Naive thymus-derived CD8-positive, alpha-beta T cell (primary cell): ENCODE results near the gene RAB2B. TPM values are rescaled to one million over a fixed set of nuclear protein-coding genes. Genes with fewer than 3 reads are reported as not detected.

Experiments
- ATAC-seq, 2 donors: fragments of 150-1000 bp; cut with Tn5 transposase in 1 of 2; sonication (Bioruptor Pico), chemical (Tn5 transposase) in 1 of 2; 1 replicate in 1 of 2; 2 replicates in 1 of 2; pipeline ENCODE4 v1.10.0; 2021; ENCODE audit warnings: mild to moderate bottlenecking in 2 of 2, moderate library complexity in 2 of 2
- POLR2A ChIA-PET: fragments of 350-600 bp; sonication (Branson Sonifier 250); formaldehyde crosslinking; loops from one replicate; lab custom pipeline; 2021; ENCODE audit warnings: antibody characterized with exemption; lab: Charles Lee
- DNase-seq, 10 donors: peaks; one replicate each; pipeline versions ENCODE4 v3.0.0 to v3.0.0-alpha.2; 2020 to 2022
- H3K27ac Mint-ChIP-seq, 10 donors: one replicate each; pipeline ENCODE4 v1.8.0; 2020 to 2022; ENCODE audit warnings: mild to moderate bottlenecking in 10 of 10, mixed read lengths in 10 of 10, moderate library complexity in 4 of 10, inconsistent platforms in 1 of 10
- H3K27me3 Mint-ChIP-seq, 5 donors: one replicate each; pipeline ENCODE4 v1.8.0; 2021 to 2022; ENCODE audit warnings: mixed read lengths in 5 of 5
- H3K36me3 Mint-ChIP-seq, 3 donors: one replicate each; pipeline ENCODE4 v1.8.0; 2020 to 2022; ENCODE audit warnings: mixed read lengths in 3 of 3, mild to moderate bottlenecking in 2 of 3, inconsistent platforms in 1 of 3
- H3K4me1 Mint-ChIP-seq, 4 donors: one replicate each; pipeline ENCODE4 v1.8.0; 2021 to 2022; ENCODE audit warnings: mixed read lengths in 4 of 4
- H3K4me3 Mint-ChIP-seq, 10 donors: one replicate each; pipeline ENCODE4 v1.8.0; 2020 to 2022; ENCODE audit warnings: mild to moderate bottlenecking in 10 of 10, mixed read lengths in 10 of 10, moderate library complexity in 6 of 10, inconsistent platforms in 1 of 10
- H3K9me3 Mint-ChIP-seq, 9 donors: one replicate each; pipeline ENCODE4 v1.8.0; 2020 to 2022; ENCODE audit warnings: mixed read lengths in 9 of 9, mild to moderate bottlenecking in 3 of 9, inconsistent platforms in 1 of 9, moderate library complexity in 1 of 9
- polyA plus RNA-seq, 3 donors: library from polyadenylated mRNA; unstranded; fragments of 300-500 nt; fragmentation: Illumina TruSeq; gene quantifications; one replicate each; pipeline ENCODE4 v1.2.3, GENCODE V29; 2021
- total RNA-seq, 8 experiments: library from RNA in 2 of 8; stranded (reverse) in 2 of 8; gene quantifications; one replicate each; pipeline ENCODE4 v1.2.3 and lab custom pipeline; 2021 to 2026

RAB2B gene
- total RNA-seq (10 to 100 TPM; 28.5 to 29.2 TPM), polyA plus RNA-seq (10 to 100 TPM in 1 of 3 donors, 1 to 10 TPM in 2; 8.7 to 11.0 (median 9.9) TPM), total RNA-seq (lab: John Stamatoyannopoulos, UW) (17.2 to 32.0 (median 27.1) reads per million in 6 experiments)

GRCh38 chr14:21476925-21477681 lies at the start of gene RAB2B, which contains the start of gene TOX4:
Gene RAB2B, minus strand, starts transcription at chr14:21476959. Its CDS starts 87 bp downstream, at chr14:21476872.
Gene TOX4, plus strand, starts transcription at chr14:21477195. Its CDS starts 84 bp downstream, at chr14:21477279.
- no peaks in the 10 kb centered on the region for H3K27me3 Mint-ChIP-seq
- POLR2A ChIA-PET = interaction anchor here (0.5 to 3.5 kb wide), 13 partner anchors 11 to 1735 kb away, joined by 3 to 42 read pairs (median 4); partner anchors contain the start of genes CHD8, METTL3, PIP4P1 and SALL2
- ATAC-seq (peak; percentile 95 to 96), DNase-seq (peak; percentile 79 to 99 (median 97))
- peaks cover 13 to 51% (median 42%) of the 10 kb centered on the region in 4 donors for H3K4me1 Mint-ChIP-seq
- peak within 1 kb of the TSS; percentile 97 to 100 (median 99) for H3K27ac Mint-ChIP-seq
- H3K9me3 Mint-ChIP-seq = no peaks in the 10 kb centered on the region
- peaks cover 0 to 49% (median 1%) of the 10 kb centered on the region in 3 donors for H3K36me3 Mint-ChIP-seq
- H3K4me3 Mint-ChIP-seq = peak within 1 kb of the TSS; percentile 93 to 100 (median 100)

GRCh38 chr14:21525962-21526671 lies 49.4 kb upstream of the RAB2B start, which contains the start of gene SALL2:
Gene SALL2, minus strand, starts transcription at chr14:21526346. Its CDS starts 219 bp downstream, at chr14:21526127.
- POLR2A ChIA-PET = interaction anchor here (0.7 to 4.8 kb wide), 10 partner anchors 9 to 1481 kb away, joined by 3 to 46 read pairs (median 4); partner anchors contain the start of genes CHD8, METTL3, RAB2B and TOX4

GRCh38 chr14:21525571-21525961 lies 48.8 kb upstream of the RAB2B start:
- Mint-ChIP-seq H3K27ac (peak overlapping the region; percentile 47 to 94 (median 81)), H3K27me3 (peaks cover 0 to 2% (median 0%) of the 10 kb centered on the region in 5 donors), H3K36me3 (no peaks in the 10 kb centered on the region), H3K4me1 (peaks cover 9 to 35% (median 19%) of the 10 kb centered on the region in 4 donors), H3K9me3 (no peaks in the 10 kb centered on the region), H3K4me3 (peak overlapping the region; percentile 77 to 96 (median 88))
- POLR2A ChIA-PET = interaction anchor here (0.7 to 4.8 kb wide), 9 partner anchors 8 to 1481 kb away, joined by 3 to 46 read pairs (median 5); partner anchors contain the start of genes CHD8, METTL3, RAB2B and TOX4
- ATAC-seq = no peak
- no peak for DNase-seq

More at GRCh38 chr14:21525962-21526671, 49.4 kb upstream of the RAB2B start, which contains the start of gene SALL2:
- DNase-seq = peak; percentile 26 to 78 (median 60)
- peak; percentile 82 to 87 for ATAC-seq
- Mint-ChIP-seq H3K27me3 (peaks cover 0 to 2% (median 0%) of the 10 kb centered on the region in 5 donors), H3K36me3 (no peaks in the 10 kb centered on the region), H3K4me3 (peak within 1 kb of the TSS; percentile 77 to 96 (median 88)), H3K9me3 (no peaks in the 10 kb centered on the region), H3K4me1 (peaks cover 9 to 35% (median 19%) of the 10 kb centered on the region in 4 donors), H3K27ac (peak within 1 kb of the TSS; percentile 75 to 94 (median 84))

- no peaks in the 10 kb centered on the region for H3K9me3 Mint-ChIP-seq
- ATAC-seq (no peak), DNase-seq (no peak)
- H3K4me3 Mint-ChIP-seq = peak overlapping the region; percentile 77 to 96 (median 88)
- H3K27me3 Mint-ChIP-seq = peaks cover 0 to 1% (median 0%) of the 10 kb centered on the region in 5 donors
- H3K36me3 Mint-ChIP-seq = no peaks in the 10 kb centered on the region
- peak overlapping the region; percentile 47 to 94 (median 82) for H3K27ac Mint-ChIP-seq
- POLR2A ChIA-PET = interaction anchor here (0.6 to 4.8 kb wide), 3 partner anchors 13 to 254 kb away, joined by 4 to 46 read pairs (median 4); partner anchors contain the start of gene METTL3
- peaks cover 9 to 35% (median 19%) of the 10 kb centered on the region in 4 donors for H3K4me1 Mint-ChIP-seq
Measured at GRCh38 chr14:21524575-21525490, 48.1 kb upstream of the RAB2B start.

- H3K4me3 Mint-ChIP-seq = peak overlapping the region in 1 of 10 donors; percentile 43
- H3K36me3 Mint-ChIP-seq = no peaks in the 10 kb centered on the region
- no peak for DNase-seq
- POLR2A ChIA-PET = interaction anchor here (0.5 to 2.2 kb wide), 4 partner anchors 12 to 66 kb away, joined by 4 to 7 read pairs (median 4); partner anchors contain the start of gene METTL3
- H3K4me1 Mint-ChIP-seq = peaks cover 9 to 35% (median 19%) of the 10 kb centered on the region in 4 donors
- H3K27me3 Mint-ChIP-seq = peaks cover 0 to 1% (median 0%) of the 10 kb centered on the region in 5 donors
- H3K27ac Mint-ChIP-seq = peak overlapping the region in 3 of 10 donors; percentile 25 to 40 (median 39)
- H3K9me3 Mint-ChIP-seq = no peaks in the 10 kb centered on the region
- ATAC-seq = no peak
Measured at GRCh38 chr14:21523203-21523602, 46.4 kb upstream of the RAB2B start.

- Mint-ChIP-seq H3K9me3 (no peaks in the 10 kb centered on the region), H3K36me3 (no peaks in the 10 kb centered on the region), H3K4me3 (no peak overlapping the region), H3K4me1 (peaks cover 5 to 24% (median 9%) of the 10 kb centered on the region in 4 donors), H3K27ac (no peak overlapping the region), H3K27me3 (peaks cover 0 to 3% (median 0%) of the 10 kb centered on the region in 5 donors)
- no peak for ATAC-seq
- POLR2A ChIA-PET = no interaction called here
- no peak for DNase-seq
Measured at GRCh38 chr14:21521501-21521900, 44.7 kb upstream of the RAB2B start.

- Mint-ChIP-seq H3K4me1 (peaks cover 5 to 20% (median 9%) of the 10 kb centered on the region in 4 donors), H3K9me3 (no peaks in the 10 kb centered on the region), H3K27me3 (peaks cover 0 to 3% (median 0%) of the 10 kb centered on the region in 5 donors), H3K4me3 (no peak overlapping the region), H3K27ac (peak overlapping the region in 1 of 10 donors; percentile 24), H3K36me3 (no peaks in the 10 kb centered on the region)
- POLR2A ChIA-PET = no interaction called here
- ATAC-seq = no peak
- DNase-seq = no peak
Measured at GRCh38 chr14:21520767-21521166, 44.0 kb upstream of the RAB2B start.

GRCh38 chr14:21518725-21519124 lies 42.0 kb upstream of the RAB2B start:
- Mint-ChIP-seq H3K27me3 (peaks cover 0 to 3% (median 0%) of the 10 kb centered on the region in 5 donors), H3K4me1 (peaks cover 0 to 7% (median 2%) of the 10 kb centered on the region in 4 donors), H3K27ac (no peak overlapping the region), H3K36me3 (no peaks in the 10 kb centered on the region), H3K4me3 (no peak overlapping the region), H3K9me3 (no peaks in the 10 kb centered on the region)
- POLR2A ChIA-PET = no interaction called here
- ATAC-seq (no peak), DNase-seq (no peak)

GRCh38 chr14:21514341-21514740 lies 37.6 kb upstream of the RAB2B start:
- Mint-ChIP-seq H3K4me1 (peaks cover 15 to 25% (median 20%) of the 10 kb centered on the region in 4 donors), H3K27ac (no peak overlapping the region), H3K9me3 (peaks cover 0 to 3% (median 0%) of the 10 kb centered on the region in 9 donors), H3K27me3 (peaks cover 0 to 3% (median 0%) of the 10 kb centered on the region in 5 donors), H3K4me3 (no peak overlapping the region), H3K36me3 (peaks cover 0 to 7% (median 0%) of the 10 kb centered on the region in 3 donors)
- POLR2A ChIA-PET = no interaction called here
- ATAC-seq = no peak
- no peak for DNase-seq

GRCh38 chr14:21510735-21511657 lies 34.2 kb upstream of the RAB2B start, which contains the start of gene METTL3:
Gene METTL3, minus strand, starts transcription at chr14:21511340. Its CDS starts 117 bp downstream, at chr14:21511223.
- Mint-ChIP-seq H3K4me3 (peak within 1 kb of the TSS; percentile 92 to 99 (median 98)), H3K27ac (peak within 1 kb of the TSS; percentile 96 to 99 (median 98)), H3K36me3 (peaks cover 0 to 17% (median 11%) of the 10 kb centered on the region in 3 donors), H3K27me3 (no peaks in the 10 kb centered on the region), H3K9me3 (peaks cover 0 to 3% (median 0%) of the 10 kb centered on the region in 9 donors), H3K4me1 (peaks cover 19 to 44% (median 39%) of the 10 kb centered on the region in 4 donors)
- POLR2A ChIA-PET = interaction anchor here (0.6 to 3.8 kb wide), 18 partner anchors 8 to 1255 kb away, joined by 3 to 46 read pairs (median 3); partner anchors contain the start of genes CHD8, OXA1L, RAB2B and SALL2
- peak; percentile 99 for ATAC-seq
- DNase-seq = peak; percentile 76 to 98 (median 92)
